ENCODE measurements around the gene PER3. TPM values are rescaled to one million over a fixed set of nuclear protein-coding genes. Genes with fewer than 3 reads are reported as not detected.
A peak's percentile ranks its signal among the peaks of the same experiment; 100 is the strongest.

The PER3 gene
- polyA plus RNA-seq, 2 of the 4 experiments (the other 2 are of a cell fraction): 1.9 to 3.7 TPM

GRCh38 chr1:7884757-7885156, 100.7 kb downstream of the PER3 start:
- Histone ChIP-seq H3K4me2 (no peak overlapping the region), H3K9me3 (no peaks in the 10 kb centered on the region), H3K4me1 (peaks cover 9% of the 10 kb centered on the region), H3K27ac (no peak overlapping the region), H3K4me3 (no peak overlapping the region)
- 92% methylated on average over 1 of the region's 1 CpG for WGBS (ENCODE audit: missing lambda C conversion rate)
- TF ChIP-seq EHF (CRISPR knock-in tag; IDR thresholded peaks at IDR 0.05) (no peak), POLR2AphosphoS2 (conservative IDR thresholded peaks at IDR 0.05; ENCODE audit: low read length) (no peak), HOXA7 (CRISPR knock-in tag; IDR thresholded peaks at IDR 0.05) (no peak), HES2 (IDR thresholded peaks at IDR 0.05) (no peak), BCL3 (IDR thresholded peaks at IDR 0.05) (no peak), FOSB (CRISPR knock-in tag; IDR thresholded peaks at IDR 0.05) (no peak), JUNB (IDR thresholded peaks at IDR 0.05) (no peak), HMGXB4 (CRISPR knock-in tag; IDR thresholded peaks at IDR 0.05; ENCODE audit: borderline replicate concordance) (no peak), TP53 (CRISPR knock-in tag; IDR thresholded peaks at IDR 0.05) (no peak), HOXB13 (CRISPR knock-in tag; IDR thresholded peaks at IDR 0.05; ENCODE audit: low read depth) (no peak), FOSL2 (IDR thresholded peaks at IDR 0.05) (no peak), FOSL2 (CRISPR knock-in tag; IDR thresholded peaks at IDR 0.05) (no peak), CTCF (IDR thresholded peaks at IDR 0.05) (no peak), KDM1A (IDR thresholded peaks at IDR 0.05; ENCODE audit: low read depth) (no peak), HOXB5 (CRISPR knock-in tag; IDR thresholded peaks at IDR 0.05) (no peak)
- FAIRE-seq: no peak
- POLR2A ChIA-PET: no interaction called here
- ATAC-seq: no peak
- CTCF ChIA-PET: interaction anchor here (0.6 kb wide), 1 partner anchor 769 kb away, joined by 4 read pairs; no protein-coding TSS in a partner anchor
- no peak for DNase-seq (ENCODE audit: low read depth in 1 of 2, low spot score in 1 of 2)

- ATAC-seq (peak in 1 of 2 experiments; percentile 67; a peak in 3 of 6 replicates), FAIRE-seq (no peak), DNase-seq (ENCODE audit: low read depth in 1 of 2, low spot score in 1 of 2) (peak in 1 of 2 experiments; percentile 37)
- ChIA-PET CTCF (interaction anchor here (0.6 to 1.0 kb wide), 3 partner anchors 16 to 768 kb away, joined by 3 to 4 read pairs (median 4); no protein-coding TSS in a partner anchor), POLR2A (no interaction called here)
- Histone ChIP-seq H3K9me3 (no peaks in the 10 kb centered on the region), H3K4me1 (peaks cover 9% of the 10 kb centered on the region), H3K4me3 (no peak overlapping the region), H3K4me2 (no peak overlapping the region), H3K27ac (no peak overlapping the region)
- 45% methylated on average over 18 of the region's 27 CpGs for WGBS (ENCODE audit: missing lambda C conversion rate)
- TF ChIP-seq TFCP2L1 (CRISPR knock-in tag; IDR thresholded peaks at IDR 0.05): no peak
- no peak for TF ChIP-seq NFE2L2 (conservative IDR thresholded peaks at IDR 0.05; ENCODE audit: low read length)
- no peak for TF ChIP-seq RAD21 (conservative IDR thresholded peaks at IDR 0.05 in 1 of 2, IDR thresholded peaks at IDR 0.05 in 1 of 2)
- no peak for TF ChIP-seq HES2 (IDR thresholded peaks at IDR 0.05)
- TF ChIP-seq CEBPB (IDR thresholded peaks at IDR 0.05): no peak
- no peak for TF ChIP-seq CTCF (IDR thresholded peaks at IDR 0.05)
- TF ChIP-seq KDM5A (IDR thresholded peaks at IDR 0.05): no peak
- no peak for TF ChIP-seq ELK1 (IDR thresholded peaks at IDR 0.05; ENCODE audit: low read depth, low read length)
- no peak for TF ChIP-seq ZC3H11A (IDR thresholded peaks at IDR 0.05)
- no peak for TF ChIP-seq ZNF302 (CRISPR knock-in tag; IDR thresholded peaks at IDR 0.05)
- TF ChIP-seq RCOR1 (IDR thresholded peaks at IDR 0.05; ENCODE audit: low read depth, low read length): no peak
- no peak for TF ChIP-seq TP53 (CRISPR knock-in tag; IDR thresholded peaks at IDR 0.05)
- TF ChIP-seq HMGXB4 (CRISPR knock-in tag; IDR thresholded peaks at IDR 0.05; ENCODE audit: borderline replicate concordance): no peak
Measured at GRCh38 chr1:7885513-7886404, 101.7 kb downstream of the PER3 start.
